22Rv1 (cell line): ENCODE results near the gene C1QTNF3.

Experiments used
- CTCF ChIP-seq: fragments of 450-650 bp; IDR thresholded peaks from 2 replicates; pipeline ENCODE4 v1.5.1; 2017; ENCODE audit warnings: mild to moderate bottlenecking
- ZFX ChIP-seq: fragments of 450-650 bp; IDR thresholded peaks from 2 replicates; pipeline ENCODE4 v1.6.1; 2017; ENCODE audit warnings: antibody characterized with exemption, borderline replicate concordance

GRCh38 chr5:33978306-33978705, 64.7 kb downstream of the C1QTNF3 start:
- TF ChIP-seq CTCF: no peak
- TF ChIP-seq ZFX: no peak
